K562 (cell line): ENCODE results near the gene DCUN1D2. TPM values are rescaled to one million over a fixed set of nuclear protein-coding genes. Genes with fewer than 3 reads are reported as not detected.

Source experiments
- CBX5 ChIP-seq: IDR thresholded peaks from 2 replicates; pipeline ENCODE4 v1.6.1; 2014; ENCODE audit warnings: low read depth, borderline replicate concordance
- NR2C1 ChIP-seq, 2 experiments: fragments of 450-650 bp; IDR thresholded peaks; 2 replicates each; pipeline ENCODE4 v1.6.1; 2017; ENCODE audit warnings: mild to moderate bottlenecking in 2 of 2, antibody characterized with exemption in 1 of 2, inconsistent platforms in 1 of 2, missing compliant biosample characterization in 1 of 2, missing genetic modification characterization in 1 of 2
- ZBTB40 ChIP-seq, 2 experiments: fragments of 450-650 bp in 1 of 2; sonication (generic) in 1 of 2; formaldehyde crosslinking in 1 of 2; IDR thresholded peaks; 2 replicates each; pipeline versions ENCODE4 v1.7.1 to v1.9.0; 2016 to 2022; ENCODE audit warnings: inconsistent platforms in 1 of 2, mild to moderate bottlenecking in 1 of 2, missing genetic modification reagents in 1 of 2
- polyA plus RNA-seq, 8 experiments: library from polyadenylated mRNA; depleted of rRNA in 4 of 8; stranded (reverse) in 5 of 8; unstranded in 3 of 8; fragments of >200 nt; fragmentation: Nextera tagmentation in 2 of 8; fragmentation: Illumina TruSeq in 1 of 8; extraction: Ambion mirVana in 2 of 8; extraction: Trizol in 1 of 8; gene quantifications; 2 replicates each; pipeline versions ENCODE4 v1.2.1 to v1.2.3, GENCODE V29; 2011 to 2014; ENCODE audit warnings: inconsistent platforms in 1 of 8, missing spikeins in 1 of 8
- total RNA-seq, 7 experiments: library from RNA; depleted of rRNA in 6 of 7; stranded (reverse); fragments of >200 nt in 6 of 7; fragmentation: Illumina TruSeq in 2 of 7; extraction: Trizol in 2 of 7; gene quantifications; 2 replicates each; pipeline versions ENCODE4 v1.2.1 to v1.2.3, GENCODE V29; 2011 to 2021; ENCODE audit warnings: low replicate concordance in 1 of 7

DCUN1D2 gene
- total and polyA plus RNA-seq, 9 of the 15 experiments (the other 6 are each of a cell fraction or from before 2014, with no cell fraction given), result 2.1 to 16.8 (median 11.1) TPM

GRCh38 chr13:113414335-113414734, 76.2 kb downstream of the DCUN1D2 start (continued):
- TF ChIP-seq ZBTB40 (IDR thresholded peaks at IDR 0.05) (no peak), ZBTB40 (CRISPR knock-in tag; IDR thresholded peaks at IDR 0.05) (no peak), NR2C1 (IDR thresholded peaks at IDR 0.05) (no peak), NR2C1 (tag; IDR thresholded peaks at IDR 0.05) (no peak), CBX5 (no peak)
